Measurements from ENCODE around the gene THAP7. TPM values are rescaled to one million over a fixed set of nuclear protein-coding genes. Genes with fewer than 3 reads are reported as not detected.

The THAP7 gene
- total RNA-seq, 1 donor from 2014 or later = 22.0 TPM

DNA sequence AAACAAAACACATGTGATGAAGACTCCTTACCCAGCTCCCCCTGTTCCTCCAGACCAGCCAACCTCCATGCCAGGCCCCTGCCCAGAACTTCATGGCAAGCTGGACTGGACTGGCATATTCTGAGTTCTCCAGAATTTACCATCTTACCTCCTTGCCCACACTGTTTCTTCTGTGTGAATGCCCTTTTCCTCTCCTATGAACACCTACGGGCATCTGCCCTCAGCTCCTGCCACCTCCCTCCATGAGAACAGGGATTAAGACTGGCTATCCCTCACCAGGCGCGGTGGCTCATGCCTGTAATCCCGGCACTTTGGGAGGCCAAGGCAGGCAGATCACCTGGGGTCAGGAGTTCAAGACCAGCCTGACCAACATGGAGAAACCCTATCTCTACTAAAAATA lies 41.3 kb downstream of the THAP7 start:
- H3K27ac ChIP-seq = no peak overlapping the region
- H3K4me3 ChIP-seq = no peak overlapping the region
- intact Hi-C loops (cut with DNase I) = no loop called here
- peaks cover 14% of the 10 kb centered on the region for H3K4me1 ChIP-seq
- TF ChIP-seq, protein P1, sequence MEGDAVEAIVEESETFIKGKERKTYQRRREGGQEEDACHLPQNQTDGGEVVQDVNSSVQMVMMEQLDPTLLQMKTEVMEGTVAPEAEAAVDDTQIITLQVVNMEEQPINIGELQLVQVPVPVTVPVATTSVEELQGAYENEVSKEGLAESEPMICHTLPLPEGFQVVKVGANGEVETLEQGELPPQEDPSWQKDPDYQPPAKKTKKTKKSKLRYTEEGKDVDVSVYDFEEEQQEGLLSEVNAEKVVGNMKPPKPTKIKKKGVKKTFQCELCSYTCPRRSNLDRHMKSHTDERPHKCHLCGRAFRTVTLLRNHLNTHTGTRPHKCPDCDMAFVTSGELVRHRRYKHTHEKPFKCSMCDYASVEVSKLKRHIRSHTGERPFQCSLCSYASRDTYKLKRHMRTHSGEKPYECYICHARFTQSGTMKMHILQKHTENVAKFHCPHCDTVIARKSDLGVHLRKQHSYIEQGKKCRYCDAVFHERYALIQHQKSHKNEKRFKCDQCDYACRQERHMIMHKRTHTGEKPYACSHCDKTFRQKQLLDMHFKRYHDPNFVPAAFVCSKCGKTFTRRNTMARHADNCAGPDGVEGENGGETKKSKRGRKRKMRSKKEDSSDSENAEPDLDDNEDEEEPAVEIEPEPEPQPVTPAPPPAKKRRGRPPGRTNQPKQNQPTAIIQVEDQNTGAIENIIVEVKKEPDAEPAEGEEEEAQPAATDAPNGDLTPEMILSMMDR (IDR thresholded peaks at IDR 0.05) = no peak
- no peak for DNase-seq
- H3K27me3 ChIP-seq = peaks cover 14% of the 10 kb centered on the region
- H3K36me3 ChIP-seq = no peaks in the 10 kb centered on the region
- ATAC-seq = no peak
- no peaks in the 10 kb centered on the region for H3K9me3 ChIP-seq

GRCh38 chr22:20959578-20960461 lies 42.1 kb downstream of the THAP7 start:
- DNase-seq = no peak
- intact Hi-C loops (cut with DNase I) = no loop called here
- Histone ChIP-seq H3K4me3 (no peak overlapping the region), H3K36me3 (no peaks in the 10 kb centered on the region), H3K27me3 (peaks cover 14% of the 10 kb centered on the region), H3K9me3 (no peaks in the 10 kb centered on the region), H3K4me1 (peaks cover 14% of the 10 kb centered on the region), H3K27ac (no peak overlapping the region)
- no peak for ATAC-seq
- TF ChIP-seq, protein P1 (IDR thresholded peaks at IDR 0.05) = no peak

DNA sequence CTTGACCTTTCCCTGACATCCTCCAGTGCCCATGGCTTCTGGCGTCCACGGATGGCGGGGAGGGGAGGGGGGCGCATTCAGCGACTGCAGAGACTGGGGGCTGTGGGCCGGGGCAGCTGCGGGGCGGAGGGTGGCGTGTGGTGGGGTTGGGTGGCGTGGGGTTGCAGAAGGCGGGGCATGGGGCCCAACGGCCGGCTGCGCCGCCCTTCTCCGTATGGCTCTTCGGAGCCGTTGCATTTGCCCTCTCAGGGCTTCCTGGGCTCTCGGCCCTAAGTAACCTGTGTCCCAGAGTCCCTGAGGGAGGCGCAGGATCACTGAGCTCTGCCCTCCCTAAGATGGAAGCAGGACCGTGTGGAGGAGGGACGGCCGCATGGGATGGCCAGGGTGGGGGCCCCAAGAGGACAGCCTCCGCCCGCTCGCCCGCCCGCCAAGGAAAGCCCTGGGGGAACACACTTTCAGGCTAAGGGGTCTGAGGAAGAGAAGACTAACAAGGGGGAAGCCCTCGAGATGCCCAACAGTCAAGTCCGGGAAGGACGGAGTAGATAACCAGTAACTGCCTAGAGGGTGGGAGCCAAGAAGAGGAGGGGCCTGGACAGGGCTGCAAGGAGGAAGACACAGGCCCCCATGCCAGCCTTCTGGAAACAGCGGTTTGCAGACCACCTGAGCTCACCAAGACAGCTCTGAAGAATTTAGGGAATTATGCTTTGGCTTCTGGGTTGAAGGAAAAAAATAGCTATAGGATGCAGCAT lies 44.1 kb downstream of the THAP7 start:
- TF ChIP-seq, protein P1 (IDR thresholded peaks at IDR 0.05) = no peak
- ATAC-seq (peak; percentile 81), DNase-seq (peak; percentile 81)
- intact Hi-C loops (cut with DNase I) = no loop called here
- no peaks in the 10 kb centered on the region for H3K27me3 ChIP-seq
- H3K4me1 ChIP-seq = peaks cover 14% of the 10 kb centered on the region
- H3K4me3 ChIP-seq = peak overlapping the region; percentile 70
- peaks cover 3% of the 10 kb centered on the region for H3K36me3 ChIP-seq
- H3K9me3 ChIP-seq = no peaks in the 10 kb centered on the region
- H3K27ac ChIP-seq = peak overlapping the region; percentile 58

GRCh38 chr22:20957102-20957682 lies 44.7 kb downstream of the THAP7 start:
- TF ChIP-seq, protein P1 (IDR thresholded peaks at IDR 0.05) = no peak
- Histone ChIP-seq H3K4me1 (peaks cover 14% of the 10 kb centered on the region), H3K36me3 (peaks cover 10% of the 10 kb centered on the region), H3K27ac (peak overlapping the region; percentile 58), H3K27me3 (no peaks in the 10 kb centered on the region), H3K9me3 (no peaks in the 10 kb centered on the region), H3K4me3 (peak overlapping the region; percentile 70)
- DNase-seq (peak; percentile 76), ATAC-seq (peak; percentile 67)
- intact Hi-C loops (cut with DNase I) = no loop called here

GRCh38 chr22:20956258-20957101 lies 45.4 kb downstream of the THAP7 start:
- TF ChIP-seq, protein P1 (IDR thresholded peaks at IDR 0.05) = no peak
- no peaks in the 10 kb centered on the region for H3K27me3 ChIP-seq
- H3K4me3 ChIP-seq = peak overlapping the region; percentile 70
- ATAC-seq = peak; percentile 34
- peaks cover 16% of the 10 kb centered on the region for H3K36me3 ChIP-seq
- H3K4me1 ChIP-seq = peaks cover 14% of the 10 kb centered on the region
- H3K9me3 ChIP-seq = no peaks in the 10 kb centered on the region
- peak; percentile 67 for DNase-seq
- peak overlapping the region; percentile 58 for H3K27ac ChIP-seq
- intact Hi-C loops (cut with DNase I) = no loop called here

Data from upper lobe of right lung (tissue), 1 donor.